SU-DHL-6 (cell line): ENCODE results near the gene DNAJC11.
"Not testable (repeated sequence)": the region's sequence is repeated elsewhere in the genome, so short reads cannot be mapped to it uniquely, and the experiment has no call there.

Experiments used
- H2AFZ ChIP-seq: fragments of 200-600 bp; sonication (generic); 2 replicates; pipeline ENCODE4 v1.6.1; 2014; ENCODE audit warnings: low read depth, mild to moderate bottlenecking, moderate library complexity, mixed read lengths, antibody characterized with exemption, low read length; ENCODE audit not compliant: severe bottlenecking
- H3F3A ChIP-seq: fragments of 200-600 bp; shearing (Covaris generic); 2 replicates; pipeline ENCODE4 v1.6.0; 2016; ENCODE audit warnings: antibody characterized with exemption, mild to moderate bottlenecking; ENCODE audit not compliant: insufficient read depth
- H3K27ac ChIP-seq: fragments of 200-600 bp; sonication (generic); 2 replicates; pipeline ENCODE4 v1.5.1; 2016; ENCODE audit warnings: low read depth, mild to moderate bottlenecking, low read length, moderate library complexity, mixed read lengths
- H3K27me3 ChIP-seq: fragments of 200-600 bp; sonication (generic), shearing (Covaris generic); 2 replicates; pipeline ENCODE4 v1.6.0; 2014; ENCODE audit warnings: mild to moderate bottlenecking, low read length
- H3K36me3 ChIP-seq: fragments of 200-600 bp; sonication (generic); 2 replicates; pipeline ENCODE4 v1.6.1; 2014; ENCODE audit warnings: mild to moderate bottlenecking, low read length, mixed read lengths
- H3K4me2 ChIP-seq: fragments of 300-600, 200-600 bp; shearing (Covaris generic), sonication (generic); 2 replicates; pipeline ENCODE4 v1.6.0; 2014; ENCODE audit warnings: low read length, low read depth, mild to moderate bottlenecking; ENCODE audit not compliant: poor library complexity, severe bottlenecking
- H3K4me3 ChIP-seq: fragments of 200-600 bp; sonication (generic); 2 replicates; pipeline ENCODE4 v1.5.1; 2014; ENCODE audit warnings: antibody characterized with exemption, low read length, mild to moderate bottlenecking, mixed read lengths; ENCODE audit not compliant: insufficient read depth, poor library complexity, severe bottlenecking
- H3K79me2 ChIP-seq: fragments of 200-600 bp; sonication (generic); 2 replicates; pipeline ENCODE4 v1.6.1; 2014; ENCODE audit warnings: mild to moderate bottlenecking, low read length, moderate library complexity; ENCODE audit not compliant: insufficient read depth
- H3K9ac ChIP-seq: fragments of 200-600 bp; sonication (generic); 2 replicates; pipeline ENCODE4 v1.7.0; 2014; ENCODE audit warnings: mild to moderate bottlenecking, low read length
- H3K9me2 ChIP-seq: fragments of 200-600 bp; sonication (generic); replicated peaks from 2 replicates; pipeline ENCODE4 v1.6.1; 2014; ENCODE audit warnings: low read length; ENCODE audit not compliant: insufficient read depth
- H3K9me3 ChIP-seq: fragments of 200-600 bp; sonication (generic); 2 replicates; pipeline ENCODE4 v1.6.1; 2014; ENCODE audit warnings: low read length, mixed read lengths; ENCODE audit not compliant: insufficient read depth
- H4K20me1 ChIP-seq: fragments of 200-600 bp; sonication (generic); 2 replicates; pipeline ENCODE4 v1.6.1; 2014; ENCODE audit warnings: low read depth, mild to moderate bottlenecking, antibody characterized with exemption, low read length, moderate library complexity, mixed read lengths
- EZH2phosphoT487 ChIP-seq: fragments of 200-600 bp; sonication (generic), shearing (Covaris generic); conservative IDR thresholded peaks from 2 replicates; pipeline ENCODE4 v1.6.1; 2018; ENCODE audit warnings: mild to moderate bottlenecking, antibody characterized with exemption, low read length, moderate library complexity, mixed read lengths
- TF ChIP-seq, protein P1 (sequence below): fragments of 200-600 bp; sonication (generic); IDR thresholded peaks from one replicate; pipeline ENCODE4 v1.5.1; 2017; ENCODE audit warnings: antibody characterized with exemption, mild to moderate bottlenecking, low read length, moderate library complexity; ENCODE audit not compliant: insufficient read depth, poor library complexity, severe bottlenecking

Gene DNAJC11

DNA sequence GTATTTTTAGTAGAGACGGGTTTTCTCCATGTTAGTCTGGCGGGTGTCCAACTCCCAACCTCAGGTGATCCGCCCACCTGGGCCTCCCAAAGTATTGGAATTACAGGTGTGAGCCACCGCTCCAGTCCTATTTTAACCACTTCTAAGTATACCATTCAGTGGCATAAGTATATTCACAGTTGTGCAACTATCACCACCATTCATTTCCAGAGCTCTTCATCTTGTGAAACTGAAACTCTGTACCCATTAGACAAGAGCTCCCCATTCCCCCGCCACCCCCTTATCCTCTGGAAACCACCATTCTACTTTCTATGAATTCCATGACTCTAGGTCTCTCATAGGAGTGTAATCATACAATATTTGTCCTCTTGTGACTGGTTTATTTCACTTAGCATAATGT lies 43.5 kb upstream of the DNAJC11 start:
- no peak for TF ChIP-seq EZH2phosphoT487
- TF ChIP-seq, protein P1, sequence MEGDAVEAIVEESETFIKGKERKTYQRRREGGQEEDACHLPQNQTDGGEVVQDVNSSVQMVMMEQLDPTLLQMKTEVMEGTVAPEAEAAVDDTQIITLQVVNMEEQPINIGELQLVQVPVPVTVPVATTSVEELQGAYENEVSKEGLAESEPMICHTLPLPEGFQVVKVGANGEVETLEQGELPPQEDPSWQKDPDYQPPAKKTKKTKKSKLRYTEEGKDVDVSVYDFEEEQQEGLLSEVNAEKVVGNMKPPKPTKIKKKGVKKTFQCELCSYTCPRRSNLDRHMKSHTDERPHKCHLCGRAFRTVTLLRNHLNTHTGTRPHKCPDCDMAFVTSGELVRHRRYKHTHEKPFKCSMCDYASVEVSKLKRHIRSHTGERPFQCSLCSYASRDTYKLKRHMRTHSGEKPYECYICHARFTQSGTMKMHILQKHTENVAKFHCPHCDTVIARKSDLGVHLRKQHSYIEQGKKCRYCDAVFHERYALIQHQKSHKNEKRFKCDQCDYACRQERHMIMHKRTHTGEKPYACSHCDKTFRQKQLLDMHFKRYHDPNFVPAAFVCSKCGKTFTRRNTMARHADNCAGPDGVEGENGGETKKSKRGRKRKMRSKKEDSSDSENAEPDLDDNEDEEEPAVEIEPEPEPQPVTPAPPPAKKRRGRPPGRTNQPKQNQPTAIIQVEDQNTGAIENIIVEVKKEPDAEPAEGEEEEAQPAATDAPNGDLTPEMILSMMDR: no peak
- Histone ChIP-seq H4K20me1 (no peaks in the 10 kb centered on the region), H3K27ac (no peak overlapping the region), H3K9ac (no peak overlapping the region), H3K79me2 (no peaks in the 10 kb centered on the region), H3K4me2 (no peak overlapping the region), H3K4me3 (no peak overlapping the region), H2AFZ (no peak overlapping the region), H3K9me2 (no peaks in the 10 kb centered on the region), H3K36me3 (no peaks in the 10 kb centered on the region), H3K27me3 (no peaks in the 10 kb centered on the region), H3F3A (no peaks in the 10 kb centered on the region), H3K9me3 (no peaks in the 10 kb centered on the region)

DNA sequence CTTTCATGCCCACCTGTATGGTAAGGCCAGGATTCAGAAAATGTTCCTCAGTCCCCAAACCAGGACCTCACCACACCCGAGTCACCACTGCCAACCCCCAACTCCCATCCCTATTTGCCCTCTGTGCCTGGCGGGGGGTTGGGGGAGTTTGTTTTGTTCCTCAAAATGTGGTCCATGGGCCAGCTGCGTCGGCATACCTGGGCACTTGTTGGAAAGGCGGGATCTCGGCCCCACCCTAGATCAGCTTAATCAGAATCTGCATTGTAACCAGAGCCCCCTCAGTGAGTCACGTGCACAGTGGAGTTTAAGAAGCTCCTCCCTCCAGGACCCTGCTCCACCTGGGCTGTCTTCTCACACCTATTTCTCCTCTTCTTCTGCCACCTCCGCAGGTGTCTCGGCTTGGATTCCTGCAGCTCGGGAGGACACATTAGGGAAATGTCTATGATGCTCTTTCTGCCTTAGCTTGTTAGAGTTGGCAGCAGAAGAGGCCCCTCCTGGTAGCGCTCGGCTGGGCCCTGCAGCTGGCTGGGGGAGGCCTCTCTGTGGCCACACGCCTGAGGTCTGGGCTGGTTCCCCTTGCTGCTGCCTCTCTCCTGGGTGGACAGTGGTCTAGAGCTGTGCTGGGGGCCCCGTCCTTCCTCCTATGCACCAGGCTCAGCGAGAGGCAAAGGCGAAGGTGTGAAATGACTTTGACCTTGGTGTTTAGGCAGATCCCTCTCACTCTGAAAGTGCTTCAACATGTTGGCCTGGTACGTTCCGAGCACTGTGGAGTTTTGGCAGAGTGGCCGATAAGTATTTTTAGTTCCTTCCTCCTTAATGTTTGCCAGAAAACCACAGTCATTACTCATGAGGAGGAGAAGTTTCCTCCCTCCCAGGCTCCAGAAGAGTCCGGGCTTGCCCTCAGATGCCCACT lies 41.8 kb upstream of the DNAJC11 start:
- H4K20me1 ChIP-seq: no peaks in the 10 kb centered on the region
- H3K4me3 ChIP-seq: no peak overlapping the region
- no peaks in the 10 kb centered on the region for H3K27me3 ChIP-seq
- no peaks in the 10 kb centered on the region for H3K36me3 ChIP-seq
- no peak overlapping the region for H3K9ac ChIP-seq
- peak overlapping the region; percentile 66 for H2AFZ ChIP-seq
- no peaks in the 10 kb centered on the region for H3K79me2 ChIP-seq
- TF ChIP-seq, protein P1: no peak
- no peak for TF ChIP-seq EZH2phosphoT487
- H3F3A ChIP-seq: no peaks in the 10 kb centered on the region
- no peaks in the 10 kb centered on the region for H3K9me2 ChIP-seq
- no peaks in the 10 kb centered on the region for H3K9me3 ChIP-seq
- H3K27ac ChIP-seq: no peak overlapping the region
- H3K4me2 ChIP-seq: no peak overlapping the region

DNA sequence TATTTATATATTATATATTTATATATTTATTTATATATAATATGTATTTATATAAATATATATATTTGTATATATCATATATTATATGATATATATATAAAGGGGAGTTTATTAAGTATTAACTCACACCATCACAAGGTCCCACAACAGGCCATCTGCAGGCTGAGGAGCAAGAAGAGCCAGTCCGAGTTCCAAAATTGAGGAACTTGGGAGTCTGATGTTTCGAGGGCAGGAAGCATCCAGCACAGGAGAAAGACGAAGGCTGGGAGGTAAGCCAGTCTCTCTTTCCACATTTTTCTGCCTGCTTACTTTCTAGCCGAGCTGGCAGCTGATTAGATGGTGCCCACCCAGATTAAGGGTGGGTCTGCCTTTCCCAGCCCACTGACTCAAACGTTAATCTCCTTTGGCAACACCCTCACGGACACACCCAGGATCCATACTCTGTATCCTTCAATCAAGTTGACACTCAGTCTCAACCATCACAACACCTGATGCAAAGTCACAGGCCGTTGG lies 41.1 kb upstream of the DNAJC11 start:
- H3K36me3 ChIP-seq, H3K4me2 ChIP-seq, H3K27me3 ChIP-seq, H2AFZ ChIP-seq, H3F3A ChIP-seq, H3K27ac ChIP-seq, H3K79me2 ChIP-seq, H3K9me2 ChIP-seq, H3K9me3 ChIP-seq, H3K4me3 ChIP-seq, H3K9ac ChIP-seq, H4K20me1 ChIP-seq: not testable (repeated sequence)

DNA sequence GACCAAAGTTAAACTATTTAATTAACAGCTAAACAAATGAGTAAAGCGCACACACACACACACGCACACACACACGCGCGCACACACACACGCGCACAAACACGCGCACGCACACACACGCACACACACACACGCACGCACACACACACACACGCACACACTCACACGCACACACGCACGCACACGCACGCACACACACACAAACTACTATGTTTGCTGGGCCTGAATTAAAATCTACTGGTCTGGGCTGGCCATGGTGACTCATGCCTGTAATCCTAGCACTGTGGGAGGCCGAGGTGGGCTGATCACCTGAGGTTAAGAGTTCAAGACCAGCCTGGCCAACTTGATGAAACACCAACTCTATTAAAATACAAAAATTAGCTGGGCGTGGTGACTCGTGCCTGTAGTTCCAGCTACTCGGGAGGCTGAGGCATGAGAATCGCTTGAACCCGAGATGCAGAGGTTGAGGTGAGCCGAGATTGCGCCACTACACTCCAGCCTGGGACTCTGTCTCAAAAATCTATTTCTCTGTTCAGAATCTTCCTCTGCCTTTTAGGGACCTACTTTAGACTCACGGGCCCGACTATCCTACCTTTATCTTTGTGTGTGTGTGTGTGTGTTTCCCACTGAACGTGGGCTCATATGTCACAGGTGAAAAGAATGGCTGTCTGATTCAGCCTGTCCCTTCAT lies 37.5 kb upstream of the DNAJC11 start:
- Histone ChIP-seq H3K4me2 (no peak overlapping the region), H3K9me2 (no peaks in the 10 kb centered on the region), H3K27ac (no peak overlapping the region), H3K9ac (no peak overlapping the region), H3K27me3 (no peaks in the 10 kb centered on the region), H3K9me3 (no peaks in the 10 kb centered on the region), H3K36me3 (no peaks in the 10 kb centered on the region), H3F3A (no peaks in the 10 kb centered on the region), H3K79me2 (no peaks in the 10 kb centered on the region), H3K4me3 (no peak overlapping the region), H2AFZ (no peak overlapping the region), H4K20me1 (no peaks in the 10 kb centered on the region)
- TF ChIP-seq, protein P1: no peak
- no peak for TF ChIP-seq EZH2phosphoT487
